HepG2 (cell line): ENCODE data around the gene QRICH2. TPM values are rescaled to one million over a fixed set of nuclear protein-coding genes. Genes with fewer than 3 reads are reported as not detected.

ENCODE experiments used
- AHR ChIP-seq: IDR thresholded peaks from 2 replicates; pipeline ENCODE4 v1.6.1; 2018; ENCODE audit warnings: missing genetic modification reagents, missing compliant biosample characterization
- ATAD3A ChIP-seq: sonication (generic); formaldehyde crosslinking; IDR thresholded peaks from 2 replicates; pipeline ENCODE4 v1.4.0; 2020; ENCODE audit warnings: missing genetic modification reagents
- HNF4A ChIP-seq: sonication (generic); formaldehyde crosslinking; IDR thresholded peaks from 2 replicates; pipeline ENCODE4 v1.4.0; 2020; ENCODE audit warnings: missing genetic modification reagents
- LCORL ChIP-seq, 2 experiments: fragments of 450-650 bp in 1 of 2; sonication (generic) in 1 of 2; formaldehyde crosslinking in 1 of 2; IDR thresholded peaks; 2 replicates each; pipeline versions ENCODE4 v1.5.0 to v1.6.1; 2017 to 2020; ENCODE audit warnings: antibody characterized with exemption in 1 of 2, missing genetic modification reagents in 1 of 2
- PHF20 ChIP-seq: sonication (generic); formaldehyde crosslinking; IDR thresholded peaks from 2 replicates; pipeline ENCODE4 v1.5.0; 2020; ENCODE audit warnings: mild to moderate bottlenecking, missing genetic modification reagents
- RCOR2 ChIP-seq: IDR thresholded peaks from 2 replicates; pipeline ENCODE4 v1.6.1; 2016; ENCODE audit warnings: missing biosample characterization, missing genetic modification reagents
- SNAI1 ChIP-seq: sonication (generic); formaldehyde crosslinking; IDR thresholded peaks from 2 replicates; pipeline ENCODE4 v1.5.0; 2020; ENCODE audit warnings: mild to moderate bottlenecking, missing genetic modification reagents, borderline replicate concordance
- SNAPC2 ChIP-seq: sonication (generic); formaldehyde crosslinking; IDR thresholded peaks from 2 replicates; pipeline ENCODE4 v1.8.1; 2022; ENCODE audit warnings: mild to moderate bottlenecking, missing genetic modification reagents
- TCF7 ChIP-seq: sonication (generic); IDR thresholded peaks from 2 replicates; pipeline ENCODE4 v1.6.1; 2016; ENCODE audit warnings: antibody characterized with exemption, low read depth
- ZBTB8A ChIP-seq: sonication (generic); formaldehyde crosslinking; IDR thresholded peaks from 2 replicates; pipeline ENCODE4 v1.4.0; 2020; ENCODE audit warnings: mild to moderate bottlenecking, low read depth, missing genetic modification reagents, borderline replicate concordance
- ZFP62 ChIP-seq: sonication (generic); formaldehyde crosslinking; IDR thresholded peaks from 2 replicates; pipeline ENCODE4 v1.4.0; 2020; ENCODE audit warnings: missing genetic modification reagents
- ZFP90 ChIP-seq: sonication (generic); formaldehyde crosslinking; IDR thresholded peaks from 2 replicates; pipeline ENCODE4 v1.8.0; 2022; ENCODE audit warnings: missing genetic modification reagents, mild to moderate bottlenecking, inconsistent platforms, borderline replicate concordance
- ZNF136 ChIP-seq: sonication (generic); formaldehyde crosslinking; IDR thresholded peaks from 2 replicates; pipeline ENCODE4 v1.8.1; 2022; ENCODE audit warnings: low read depth, mild to moderate bottlenecking, moderate library complexity, missing genetic modification reagents
- ZNF775 ChIP-seq: sonication (generic); formaldehyde crosslinking; IDR thresholded peaks from 2 replicates; pipeline ENCODE4 v1.4.0; 2020; ENCODE audit warnings: missing genetic modification reagents, mild to moderate bottlenecking, moderate library complexity, borderline replicate concordance
- polyA plus RNA-seq, 8 experiments: library from polyadenylated mRNA; depleted of rRNA in 3 of 8; stranded (reverse) in 7 of 8; unstranded in 1 of 8; fragments of >200 nt; fragmentation: Illumina TruSeq in 4 of 8; extraction: Trizol in 4 of 8; gene quantifications; 2 replicates each; pipeline versions ENCODE4 v1.2.1 to v1.2.3, GENCODE V29; 2011 to 2016; ENCODE audit warnings: low read depth in 4 of 8, missing spikeins in 1 of 8, mixed read lengths in 1 of 8; ENCODE audit not compliant: insufficient read depth in 1 of 8
- total RNA-seq, 5 experiments: library from RNA; depleted of rRNA; stranded (reverse); fragments of >200 nt; fragmentation: Illumina TruSeq; extraction: Trizol; gene quantifications; 2 replicates each; pipeline ENCODE4 v1.2.3, GENCODE V29; 2016; ENCODE audit warnings: low read depth in 1 of 5
- TF ChIP-seq, protein P1 (sequence below): sonication (generic); formaldehyde crosslinking; IDR thresholded peaks from 2 replicates; pipeline ENCODE4 v1.4.0; 2020; ENCODE audit warnings: missing genetic modification reagents
- TF ChIP-seq, protein P2 (sequence below): sonication (generic); formaldehyde crosslinking; IDR thresholded peaks from 2 replicates; pipeline ENCODE4 v1.8.0; 2022; ENCODE audit warnings: mild to moderate bottlenecking, missing genetic modification reagents
- TF ChIP-seq, protein P3 (sequence below): sonication (generic); formaldehyde crosslinking; IDR thresholded peaks from 2 replicates; pipeline ENCODE4 v1.5.0; 2020; ENCODE audit warnings: missing genetic modification reagents, mild to moderate bottlenecking, borderline replicate concordance
- TF ChIP-seq, protein P4 (sequence below): sonication (generic); formaldehyde crosslinking; IDR thresholded peaks from 2 replicates; pipeline ENCODE4 v1.5.0; 2020; ENCODE audit warnings: missing genetic modification reagents, mild to moderate bottlenecking, borderline replicate concordance
- TF ChIP-seq, protein P5 (sequence below): sonication (generic); formaldehyde crosslinking; conservative IDR thresholded peaks from 2 replicates; pipeline ENCODE4 v1.4.0; 2020; ENCODE audit warnings: missing genetic modification reagents

The QRICH2 gene
- total and polyA plus RNA-seq, 2 of the 13 experiments (the other 11 are each of a cell fraction or from before 2014, with no cell fraction given) = 3.7 to 5.7 TPM

DNA sequence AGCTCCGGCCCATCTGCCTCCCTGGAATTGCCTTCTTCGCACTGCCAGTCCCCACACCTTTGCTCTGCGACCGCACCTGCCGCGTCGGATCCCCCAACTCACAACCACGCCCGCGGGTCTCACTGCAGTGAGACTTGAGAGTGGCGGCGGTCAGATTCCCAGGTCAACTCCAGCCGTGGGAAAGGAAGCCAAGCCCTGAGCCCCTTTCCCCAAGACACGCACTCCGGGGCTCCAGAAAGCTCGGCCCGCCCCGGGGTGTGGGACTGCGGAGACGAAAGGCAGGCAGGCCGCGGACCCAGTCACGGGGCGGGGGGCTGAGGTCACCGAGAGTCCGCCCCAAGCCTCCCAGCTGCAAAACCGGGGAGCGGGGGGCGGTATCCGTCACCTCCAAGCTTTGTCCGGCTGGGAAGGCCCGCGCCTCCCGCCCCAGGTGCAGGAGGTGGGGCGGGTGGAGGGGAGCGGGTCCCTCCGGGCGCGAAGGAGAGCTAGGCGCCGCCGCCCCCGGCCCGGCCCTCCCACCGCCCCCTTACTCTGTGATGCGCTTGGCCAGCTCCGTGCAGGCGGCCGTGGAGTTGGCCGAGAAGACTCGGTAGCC lies 45.0 kb upstream of the QRICH2 start (continued):
- TF ChIP-seq SNAPC2 (CRISPR knock-in tag) = 0 out of 2 replicates have a peak, but pooled peaks have one; percentile 32
- no peak for TF ChIP-seq ZBTB8A (CRISPR knock-in tag)
- no peak; the same call in 1 of the 2 replicates for TF ChIP-seq ZNF775
- TF ChIP-seq, protein P1, sequence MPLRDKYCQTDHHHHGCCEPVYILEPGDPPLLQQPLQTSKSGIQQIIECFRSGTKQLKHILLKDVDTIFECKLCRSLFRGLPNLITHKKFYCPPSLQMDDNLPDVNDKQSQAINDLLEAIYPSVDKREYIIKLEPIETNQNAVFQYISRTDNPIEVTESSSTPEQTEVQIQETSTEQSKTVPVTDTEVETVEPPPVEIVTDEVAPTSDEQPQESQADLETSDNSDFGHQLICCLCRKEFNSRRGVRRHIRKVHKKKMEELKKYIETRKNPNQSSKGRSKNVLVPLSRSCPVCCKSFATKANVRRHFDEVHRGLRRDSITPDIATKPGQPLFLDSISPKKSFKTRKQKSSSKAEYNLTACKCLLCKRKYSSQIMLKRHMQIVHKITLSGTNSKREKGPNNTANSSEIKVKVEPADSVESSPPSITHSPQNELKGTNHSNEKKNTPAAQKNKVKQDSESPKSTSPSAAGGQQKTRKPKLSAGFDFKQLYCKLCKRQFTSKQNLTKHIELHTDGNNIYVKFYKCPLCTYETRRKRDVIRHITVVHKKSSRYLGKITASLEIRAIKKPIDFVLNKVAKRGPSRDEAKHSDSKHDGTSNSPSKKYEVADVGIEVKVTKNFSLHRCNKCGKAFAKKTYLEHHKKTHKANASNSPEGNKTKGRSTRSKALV (CRISPR knock-in tag) = no peak
- 0 out of 2 replicates have a peak, but pooled peaks have one; percentile 15 for TF ChIP-seq ZFP62 (CRISPR knock-in tag)
- TF ChIP-seq, protein P2, sequence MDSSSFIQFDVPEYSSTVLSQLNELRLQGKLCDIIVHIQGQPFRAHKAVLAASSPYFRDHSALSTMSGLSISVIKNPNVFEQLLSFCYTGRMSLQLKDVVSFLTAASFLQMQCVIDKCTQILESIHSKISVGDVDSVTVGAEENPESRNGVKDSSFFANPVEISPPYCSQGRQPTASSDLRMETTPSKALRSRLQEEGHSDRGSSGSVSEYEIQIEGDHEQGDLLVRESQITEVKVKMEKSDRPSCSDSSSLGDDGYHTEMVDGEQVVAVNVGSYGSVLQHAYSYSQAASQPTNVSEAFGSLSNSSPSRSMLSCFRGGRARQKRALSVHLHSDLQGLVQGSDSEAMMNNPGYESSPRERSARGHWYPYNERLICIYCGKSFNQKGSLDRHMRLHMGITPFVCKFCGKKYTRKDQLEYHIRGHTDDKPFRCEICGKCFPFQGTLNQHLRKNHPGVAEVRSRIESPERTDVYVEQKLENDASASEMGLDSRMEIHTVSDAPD (CRISPR knock-in tag) = no peak
- TF ChIP-seq, protein P3, sequence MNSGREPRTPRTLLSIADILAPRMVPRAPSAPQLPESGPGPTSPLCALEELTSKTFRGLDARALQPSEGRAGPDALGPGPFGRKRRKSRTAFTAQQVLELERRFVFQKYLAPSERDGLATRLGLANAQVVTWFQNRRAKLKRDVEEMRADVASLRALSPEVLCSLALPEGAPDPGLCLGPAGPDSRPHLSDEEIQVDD (CRISPR knock-in tag) = no peak
- TF ChIP-seq, protein P4, sequence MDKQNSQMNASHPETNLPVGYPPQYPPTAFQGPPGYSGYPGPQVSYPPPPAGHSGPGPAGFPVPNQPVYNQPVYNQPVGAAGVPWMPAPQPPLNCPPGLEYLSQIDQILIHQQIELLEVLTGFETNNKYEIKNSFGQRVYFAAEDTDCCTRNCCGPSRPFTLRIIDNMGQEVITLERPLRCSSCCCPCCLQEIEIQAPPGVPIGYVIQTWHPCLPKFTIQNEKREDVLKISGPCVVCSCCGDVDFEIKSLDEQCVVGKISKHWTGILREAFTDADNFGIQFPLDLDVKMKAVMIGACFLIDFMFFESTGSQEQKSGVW = no peak
- TF ChIP-seq AHR (CRISPR knock-in tag) = no peak
- TF ChIP-seq TCF7 = no peak
- peak; percentile 8; the same call in 1 of the 2 replicates for TF ChIP-seq ZFP90 (CRISPR knock-in tag)
- no peak for TF ChIP-seq ATAD3A
- TF ChIP-seq HNF4A (CRISPR knock-in tag) = no peak
- TF ChIP-seq SNAI1 (CRISPR knock-in tag) = 0 out of 2 replicates have a peak, but pooled peaks have one; percentile 30
- no peak for TF ChIP-seq ZNF136
- TF ChIP-seq PHF20 (CRISPR knock-in tag) = no peak
- TF ChIP-seq, protein P5, sequence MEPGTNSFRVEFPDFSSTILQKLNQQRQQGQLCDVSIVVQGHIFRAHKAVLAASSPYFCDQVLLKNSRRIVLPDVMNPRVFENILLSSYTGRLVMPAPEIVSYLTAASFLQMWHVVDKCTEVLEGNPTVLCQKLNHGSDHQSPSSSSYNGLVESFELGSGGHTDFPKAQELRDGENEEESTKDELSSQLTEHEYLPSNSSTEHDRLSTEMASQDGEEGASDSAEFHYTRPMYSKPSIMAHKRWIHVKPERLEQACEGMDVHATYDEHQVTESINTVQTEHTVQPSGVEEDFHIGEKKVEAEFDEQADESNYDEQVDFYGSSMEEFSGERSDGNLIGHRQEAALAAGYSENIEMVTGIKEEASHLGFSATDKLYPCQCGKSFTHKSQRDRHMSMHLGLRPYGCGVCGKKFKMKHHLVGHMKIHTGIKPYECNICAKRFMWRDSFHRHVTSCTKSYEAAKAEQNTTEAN (CRISPR knock-in tag) = 0 out of 2 replicates have a peak, but pooled peaks have one; percentile 28
- no peak for TF ChIP-seq LCORL (IDR thresholded peaks at IDR 0.05)
- TF ChIP-seq LCORL (CRISPR knock-in tag; IDR thresholded peaks at IDR 0.05) = no peak
- TF ChIP-seq RCOR2 (CRISPR knock-in tag) = no peak
